Mesenchymal stem cell (in vitro differentiated cells and primary cell): ENCODE data around the gene WNT2.

ENCODE experiments used
- DNase-seq: peaks from one replicate; pipeline ENCODE4 v3.0.0-alpha.2; 2013
- H2AFZ ChIP-seq: one replicate; pipeline ENCODE4 v1.6.1; 2013; ENCODE audit warnings: low read depth, mild to moderate bottlenecking, control low read depth, inconsistent platforms, low read length, moderate library complexity
- H2AK5ac ChIP-seq: 2 replicates; pipeline ENCODE4 v1.6.1; 2013; ENCODE audit warnings: low read length, moderate library complexity, mild to moderate bottlenecking, inconsistent platforms; ENCODE audit not compliant: severe bottlenecking
- H2BK120ac ChIP-seq: one replicate; pipeline ENCODE4 v1.6.1; 2013; ENCODE audit warnings: low read depth, mild to moderate bottlenecking, inconsistent platforms, low read length, moderate library complexity
- H2BK12ac ChIP-seq, 2 experiments: one replicate each; pipeline ENCODE4 v1.6.1; 2013; ENCODE audit warnings: inconsistent platforms in 2 of 2, low read length in 2 of 2, mild to moderate bottlenecking in 2 of 2, moderate library complexity in 2 of 2, control low read depth in 1 of 2
- H2BK15ac ChIP-seq: one replicate; pipeline ENCODE4 v1.6.1; 2013; ENCODE audit warnings: mild to moderate bottlenecking, low read depth, inconsistent platforms; ENCODE audit not compliant: poor library complexity, severe bottlenecking
- H2BK5ac ChIP-seq: 2 replicates; pipeline ENCODE4 v1.6.1; 2013; ENCODE audit warnings: low read depth, mild to moderate bottlenecking, low read length, control low read depth, inconsistent platforms; ENCODE audit not compliant: poor library complexity, severe bottlenecking
- H3K14ac ChIP-seq, 2 experiments: one replicate each; pipeline ENCODE4 v1.6.1; 2013; ENCODE audit warnings: inconsistent platforms in 2 of 2, low read length in 2 of 2, control low read depth in 1 of 2, mild to moderate bottlenecking in 1 of 2, moderate library complexity in 1 of 2
- H3K18ac ChIP-seq, 2 experiments: one replicate each; pipeline ENCODE4 v1.6.1; 2013; ENCODE audit warnings: inconsistent platforms in 2 of 2, low read length in 2 of 2, control low read depth in 1 of 2, low read depth in 1 of 2, mild to moderate bottlenecking in 1 of 2
- H3K23ac ChIP-seq, 2 experiments: one replicate each; pipeline ENCODE4 v1.6.1; 2013; ENCODE audit warnings: inconsistent platforms in 2 of 2, low read length in 2 of 2, mild to moderate bottlenecking in 2 of 2, moderate library complexity in 2 of 2, control low read depth in 1 of 2
- H3K27ac ChIP-seq: 2 replicates; pipeline ENCODE4 v1.5.1; 2013; ENCODE audit warnings: mild to moderate bottlenecking, moderate library complexity, low read length, control low read depth, inconsistent platforms; ENCODE audit not compliant: poor library complexity, severe bottlenecking
- H3K27me3 ChIP-seq, 2 experiments: 2 replicates each; pipeline versions ENCODE4 v1.6.1 to v1.7.0; 2013; ENCODE audit warnings: low read length in 2 of 2, mild to moderate bottlenecking in 2 of 2, moderate library complexity in 2 of 2, control low read depth in 1 of 2, inconsistent platforms in 1 of 2; ENCODE audit not compliant: control insufficient read depth in 1 of 2, insufficient read depth in 1 of 2
- H3K36me3 ChIP-seq, 2 experiments: 2 replicates each; pipeline versions ENCODE4 v1.6.1 to v1.7.0; 2013; ENCODE audit warnings: low read length in 2 of 2, control low read depth in 1 of 2, inconsistent platforms in 1 of 2, low read depth in 1 of 2, mild to moderate bottlenecking in 1 of 2; ENCODE audit not compliant: insufficient read depth in 2 of 2, control insufficient read depth in 1 of 2
- H3K4ac ChIP-seq, 2 experiments: one replicate each; pipeline ENCODE4 v1.6.1; 2013; ENCODE audit warnings: inconsistent platforms in 2 of 2, low read length in 2 of 2, mild to moderate bottlenecking in 2 of 2, moderate library complexity in 2 of 2, control low read depth in 1 of 2, low read depth in 1 of 2
- H3K4me1 ChIP-seq: 2 replicates; pipeline ENCODE4 v1.6.1; 2013; ENCODE audit warnings: low read depth, low read length, control low read depth; ENCODE audit not compliant: control insufficient read depth, insufficient read depth
- H3K4me2 ChIP-seq: 2 replicates; pipeline ENCODE4 v1.6.1; 2013; ENCODE audit warnings: low read length, mild to moderate bottlenecking, inconsistent platforms; ENCODE audit not compliant: poor library complexity, severe bottlenecking
- H3K4me3 ChIP-seq, 2 experiments: 2 replicates each; pipeline versions ENCODE4 v1.5.1 to v1.7.0; 2013; ENCODE audit warnings: low read length in 2 of 2, mild to moderate bottlenecking in 2 of 2, control low read depth in 1 of 2, low read depth in 1 of 2; ENCODE audit not compliant: insufficient read depth in 1 of 2
- H3K79me1 ChIP-seq: replicated peaks from 2 replicates; pipeline ENCODE4 v1.6.1; 2013; ENCODE audit warnings: mild to moderate bottlenecking, control low read depth, low read length, inconsistent platforms; ENCODE audit not compliant: poor library complexity, severe bottlenecking
- H3K9ac ChIP-seq: 2 replicates; pipeline ENCODE4 v1.7.0; 2013; ENCODE audit warnings: mild to moderate bottlenecking, low read length, moderate library complexity
- H3K9me3 ChIP-seq: 2 replicates; pipeline ENCODE4 v1.7.0; 2013; ENCODE audit warnings: mild to moderate bottlenecking, low read length; ENCODE audit not compliant: control insufficient read depth
- H4K8ac ChIP-seq: one replicate; pipeline ENCODE4 v1.6.1; 2013; ENCODE audit warnings: inconsistent platforms, mild to moderate bottlenecking, low read length, moderate library complexity
- H4K91ac ChIP-seq: one replicate; pipeline ENCODE4 v1.6.1; 2013; ENCODE audit warnings: mild to moderate bottlenecking, low read length, inconsistent platforms
- WGBS: methylation state at CpG from one replicate; pipeline ENCODE4 v1.1.7; 2013; ENCODE audit warnings: mixed read lengths; 5-methylcytosine and 5-hydroxymethylcytosine counted together

WNT2 gene

DNA sequence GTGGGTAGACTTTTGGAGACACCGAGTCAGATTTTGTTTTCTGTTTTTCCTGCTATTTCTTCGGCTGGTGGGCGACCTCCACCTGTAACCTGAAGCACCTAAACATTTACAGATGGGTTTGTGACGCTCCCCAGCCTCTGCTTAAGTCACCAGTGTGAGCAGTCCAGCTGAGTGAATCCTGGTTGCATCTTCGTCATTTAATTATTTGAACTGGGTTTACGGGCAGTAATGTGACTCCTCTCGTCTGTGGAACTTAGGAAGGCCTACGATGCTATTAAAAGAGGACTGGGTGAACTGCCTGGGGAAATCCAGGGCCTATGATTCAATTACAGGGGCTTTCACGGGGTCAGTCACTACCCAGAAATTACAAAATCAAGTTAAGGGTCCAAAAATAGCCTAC is 52.5 kb downstream of the WNT2 start:
- no peak overlapping the region for H3K23ac ChIP-seq
- H3K27me3 ChIP-seq: no peaks in the 10 kb centered on the region
- DNase-seq: peak; percentile 14
- H3K18ac ChIP-seq: no peak overlapping the region
- H3K9ac ChIP-seq: peak overlapping the region; percentile 94
- H3K4me1 ChIP-seq: peaks cover 3% of the 10 kb centered on the region
- H4K8ac ChIP-seq: peak overlapping the region; percentile 72
- H3K4me3 ChIP-seq: peak overlapping the region in 1 of 2 experiments; percentile 65
- 97% methylated on average over 9 of the region's 9 CpGs for WGBS
- no peak overlapping the region for H3K4ac ChIP-seq
- H3K14ac ChIP-seq: no peak overlapping the region
- no peaks in the 10 kb centered on the region for H3K9me3 ChIP-seq
- H2BK15ac ChIP-seq: peak overlapping the region; percentile 52
- peak overlapping the region; percentile 34 for H2BK120ac ChIP-seq
- no peaks in the 10 kb centered on the region for H3K79me1 ChIP-seq
- H4K91ac ChIP-seq: peak overlapping the region; percentile 61
- H3K36me3 ChIP-seq: no peaks in the 10 kb centered on the region
- no peak overlapping the region for H2AFZ ChIP-seq
- H3K27ac ChIP-seq: peak overlapping the region; percentile 46
- H2BK5ac ChIP-seq: no peak overlapping the region
- peak overlapping the region; percentile 23 for H2AK5ac ChIP-seq
- no peak overlapping the region for H3K4me2 ChIP-seq
- no peak overlapping the region for H2BK12ac ChIP-seq

DNA sequence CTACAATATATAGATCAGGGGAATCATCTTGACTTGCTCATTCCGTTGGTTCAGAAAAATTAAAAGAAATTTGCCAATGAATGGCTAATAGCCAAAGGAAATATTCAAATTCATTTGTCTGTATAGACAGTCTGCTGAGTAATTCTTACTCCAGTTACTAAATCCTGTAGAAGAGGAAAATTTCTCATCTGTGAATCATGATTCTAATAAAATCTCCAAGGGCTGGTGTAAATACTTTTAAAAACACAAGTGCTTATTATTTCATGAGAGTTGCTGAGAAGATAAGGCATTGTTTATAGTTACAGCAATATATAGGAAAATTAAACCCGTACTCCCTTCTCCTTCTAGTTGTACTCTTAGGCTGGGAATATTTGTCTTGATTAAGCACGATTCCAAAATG is 53.0 kb downstream of the WNT2 start:
- no peaks in the 10 kb centered on the region for H3K36me3 ChIP-seq
- H3K27ac ChIP-seq: peak overlapping the region; percentile 70
- H2AFZ ChIP-seq: no peak overlapping the region
- no peak overlapping the region for H3K4ac ChIP-seq
- H3K9me3 ChIP-seq: no peaks in the 10 kb centered on the region
- no peak overlapping the region for H3K23ac ChIP-seq
- peak overlapping the region; percentile 34 for H2BK120ac ChIP-seq
- no peaks in the 10 kb centered on the region for H3K27me3 ChIP-seq
- H2BK12ac ChIP-seq: no peak overlapping the region
- H2BK5ac ChIP-seq: no peak overlapping the region
- no peak overlapping the region for H2AK5ac ChIP-seq
- H3K4me3 ChIP-seq: peak overlapping the region in 1 of 2 experiments; percentile 65
- no peak overlapping the region for H2BK15ac ChIP-seq
- H4K91ac ChIP-seq: no peak overlapping the region
- H3K4me1 ChIP-seq: peaks cover 3% of the 10 kb centered on the region
- H3K79me1 ChIP-seq: no peaks in the 10 kb centered on the region
- 78% methylated on average over 1 of the region's 3 CpGs for WGBS
- H3K18ac ChIP-seq: no peak overlapping the region
- peak; percentile 83 for DNase-seq
- H3K9ac ChIP-seq: peak overlapping the region; percentile 94
- H4K8ac ChIP-seq: no peak overlapping the region
- no peak overlapping the region for H3K4me2 ChIP-seq
- no peak overlapping the region for H3K14ac ChIP-seq

DNA sequence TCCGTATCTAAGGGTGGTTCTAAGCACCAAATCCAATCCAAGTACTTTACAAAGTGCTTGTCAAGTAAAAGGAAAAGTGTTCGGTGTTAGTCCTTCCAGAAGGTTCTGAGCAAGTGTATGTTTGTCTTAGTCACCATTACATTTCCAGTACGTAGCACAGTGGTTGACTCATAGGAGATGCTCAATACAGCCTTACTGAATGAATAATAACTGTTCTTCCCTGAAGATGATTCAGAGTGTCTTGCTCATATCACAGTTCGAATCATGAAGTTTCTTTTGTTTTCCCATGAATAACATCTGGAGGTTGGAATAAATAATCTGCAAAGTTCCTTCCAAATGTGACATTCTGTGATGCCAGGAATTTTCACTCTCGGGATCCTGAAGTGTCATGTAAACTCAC is 53.4 kb downstream of the WNT2 start:
- Histone ChIP-seq H4K8ac (no peak overlapping the region), H3K9ac (peak overlapping the region; percentile 94), H3K36me3 (no peaks in the 10 kb centered on the region), H3K4me1 (peaks cover 3% of the 10 kb centered on the region), H3K14ac (no peak overlapping the region), H2AFZ (no peak overlapping the region), H3K4me2 (no peak overlapping the region), H4K91ac (no peak overlapping the region), H3K79me1 (no peaks in the 10 kb centered on the region), H2AK5ac (no peak overlapping the region), H3K9me3 (no peaks in the 10 kb centered on the region), H3K23ac (no peak overlapping the region), H3K4ac (no peak overlapping the region), H3K4me3 (peak overlapping the region in 1 of 2 experiments; percentile 65), H3K27me3 (no peaks in the 10 kb centered on the region), H2BK120ac (no peak overlapping the region), H2BK12ac (no peak overlapping the region), H2BK15ac (no peak overlapping the region), H2BK5ac (no peak overlapping the region), H3K18ac (no peak overlapping the region), H3K27ac (peak overlapping the region; percentile 70)
- DNase-seq: peak; percentile 95
- WGBS: 0% methylated on average over 1 of the region's 5 CpGs

DNA sequence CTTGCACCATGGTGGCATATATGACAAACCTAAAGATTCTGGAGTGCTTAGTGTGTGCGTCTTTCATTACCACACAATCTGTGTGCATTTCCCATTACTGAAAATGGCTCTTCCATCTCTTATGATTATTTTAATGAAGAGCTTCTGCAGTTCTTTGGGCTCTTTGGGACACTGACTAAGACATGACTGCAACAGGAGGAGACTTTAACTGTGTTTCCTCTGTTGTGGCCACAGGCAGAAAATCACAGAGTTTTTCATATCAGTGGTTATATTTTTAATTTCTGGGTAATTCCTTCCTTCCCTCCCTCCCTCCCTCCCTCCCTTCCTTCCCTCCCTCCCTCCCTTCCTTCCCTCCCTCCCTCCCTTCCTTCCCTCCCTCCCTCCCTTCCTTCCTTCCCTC is 58.1 kb downstream of the WNT2 start:
- Histone ChIP-seq H3K4me2 (no peak overlapping the region), H3K4me1 (no peaks in the 10 kb centered on the region)
- WGBS: 100% methylated on average over 1 of the region's 1 CpG

More for the DNA sequence above, 58.1 kb downstream of the WNT2 start:
- no peak overlapping the region for H3K4ac ChIP-seq
- H2BK120ac ChIP-seq: no peak overlapping the region
- H3K4me3 ChIP-seq: no peak overlapping the region
- H3K9me3 ChIP-seq: no peaks in the 10 kb centered on the region
- H4K91ac ChIP-seq: no peak overlapping the region
- H3K27me3 ChIP-seq: no peaks in the 10 kb centered on the region
- no peak overlapping the region for H3K9ac ChIP-seq
- no peaks in the 10 kb centered on the region for H3K79me1 ChIP-seq
- no peak overlapping the region for H2BK15ac ChIP-seq
- no peaks in the 10 kb centered on the region for H3K36me3 ChIP-seq
- H3K14ac ChIP-seq: no peak overlapping the region
- H3K27ac ChIP-seq: no peak overlapping the region
- H2BK12ac ChIP-seq: no peak overlapping the region
- DNase-seq: no peak
- no peak overlapping the region for H3K18ac ChIP-seq
- no peak overlapping the region for H3K23ac ChIP-seq
- no peak overlapping the region for H4K8ac ChIP-seq
- H2AFZ ChIP-seq: no peak overlapping the region
- H2BK5ac ChIP-seq: no peak overlapping the region
- H2AK5ac ChIP-seq: no peak overlapping the region
